Small intestine (tissue), 7 donors: ENCODE measurements around the gene POU2F1. TPM values are rescaled to one million over a fixed set of nuclear protein-coding genes. Genes with fewer than 3 reads are reported as not detected.
"Not testable (repeated sequence)": the region's sequence is repeated elsewhere in the genome, so short reads cannot be mapped to it uniquely, and the experiment has no call there.

Experiments
- DNase-seq, 2 donors: peaks; one replicate each; pipeline versions ENCODE4 v3.0.0 to v3.0.0-alpha.2; 2013
- FAIRE-seq: peaks from 2 replicates; lab custom pipeline; 2012; peaks lifted over from hg19 to GRCh38; lab: Jason Lieb, UNC
- H3K27ac ChIP-seq, 3 donors: one replicate each; pipeline ENCODE4 v1.5.1; 2013; ENCODE audit warnings: low read length in 2 of 3, mild to moderate bottlenecking in 2 of 3, control low read depth in 1 of 3, inconsistent platforms in 1 of 3, low read depth in 1 of 3, moderate library complexity in 1 of 3
- H3K27me3 ChIP-seq, 3 donors: one replicate each; pipeline ENCODE4 v1.6.1; 2013; ENCODE audit warnings: low read length in 3 of 3, inconsistent platforms in 1 of 3; ENCODE audit not compliant: control insufficient read depth in 3 of 3, insufficient read depth in 3 of 3
- H3K36me3 ChIP-seq, 3 donors: one replicate each; pipeline ENCODE4 v1.6.1; 2013; ENCODE audit warnings: low read length in 3 of 3, inconsistent platforms in 1 of 3, low read depth in 1 of 3, mild to moderate bottlenecking in 1 of 3, moderate library complexity in 1 of 3; ENCODE audit not compliant: control insufficient read depth in 3 of 3, insufficient read depth in 2 of 3
- H3K4me1 ChIP-seq, 3 donors: one replicate each; pipeline ENCODE4 v1.6.1; 2013; ENCODE audit warnings: low read length in 2 of 3, inconsistent platforms in 1 of 3, low read depth in 1 of 3, mild to moderate bottlenecking in 1 of 3, moderate library complexity in 1 of 3; ENCODE audit not compliant: control insufficient read depth in 3 of 3, insufficient read depth in 2 of 3
- H3K4me3 ChIP-seq, 3 donors: one replicate each; pipeline ENCODE4 v1.5.1; 2013; ENCODE audit warnings: low read length in 3 of 3, control low read depth in 1 of 3, inconsistent platforms in 1 of 3, low read depth in 1 of 3, mild to moderate bottlenecking in 1 of 3, moderate library complexity in 1 of 3
- H3K9me3 ChIP-seq, 2 donors: one replicate each; pipeline ENCODE4 v1.6.1; 2013; ENCODE audit warnings: low read depth in 1 of 2, low read length in 1 of 2; ENCODE audit not compliant: control insufficient read depth in 2 of 2, insufficient read depth in 1 of 2
- WGBS, 3 donors: extraction: QIAGEN DNeasy Blood & Tissue Kit; methylation state at CpG; one replicate each; pipeline ENCODE4 v1.1.7; 2013; 5-methylcytosine and 5-hydroxymethylcytosine counted together
- polyA plus RNA-seq, 4 donors: library from polyadenylated mRNA; stranded (reverse) in 3 of 4; unstranded in 1 of 4; fragments of 200-250 nt in 3 of 4; fragments of 120-200 nt in 1 of 4; gene quantifications; one replicate each; pipeline versions ENCODE4 v1.2.1 to v1.2.3, GENCODE V29; 2013
- donor health status: healthy with polysubstance abuse.
- donor health status: control.
- donor health status: control.
- donor health status: Bipolar disorder and iron deficiency.
- donor health status: healthy.

The POU2F1 gene
- polyA plus RNA-seq, 4 donors = 0.81 to 8.9 (median 2.3) TPM

GRCh38 chr1:167198518-167199133 lies 22.1 kb upstream of the POU2F1 start:
- DNase-seq = no peak

DNA sequence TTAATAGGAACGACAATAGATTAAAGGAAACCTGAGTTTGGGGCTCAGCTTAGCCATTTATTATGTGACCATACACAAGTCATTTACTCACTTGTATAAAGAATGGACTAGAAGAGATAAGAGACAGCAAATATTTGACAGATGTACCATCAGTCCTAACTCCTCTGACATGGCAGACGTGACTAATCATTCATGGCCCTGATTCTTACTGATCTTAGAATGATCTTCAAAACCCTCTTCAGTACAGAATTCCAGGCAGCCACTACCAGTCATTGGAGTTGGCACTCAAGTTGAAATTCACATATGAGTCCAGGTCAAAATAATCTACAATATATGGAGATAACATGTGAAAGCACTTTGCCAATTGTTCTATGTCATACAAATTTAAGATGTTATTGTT lies 21.0 kb upstream of the POU2F1 start:
- DNase-seq (no peak), FAIRE-seq (no peak)
- WGBS, 3 donors = 54 to 85% (median 68%) methylated on average over 2 of the region's 2 CpGs
- Histone ChIP-seq H3K27me3 (no peaks in the 10 kb centered on the region), H3K9me3 (peaks cover 0 to 6% of the 10 kb centered on the region in 2 donors), H3K4me1 (no peaks in the 10 kb centered on the region), H3K36me3 (no peaks in the 10 kb centered on the region), H3K27ac (no peak overlapping the region), H3K4me3 (no peak overlapping the region)

More at GRCh38 chr1:167198518-167199133, 22.1 kb upstream of the POU2F1 start:
- H3K27ac ChIP-seq = no peak overlapping the region
- H3K9me3 ChIP-seq = peaks cover 0 to 3% of the 10 kb centered on the region in 2 donors
- no peaks in the 10 kb centered on the region for H3K27me3 ChIP-seq
- no peak overlapping the region for H3K4me3 ChIP-seq
- WGBS, 3 donors = 68 to 75% (median 70%) methylated on average over 5 of the region's 5 CpGs
- no peak for FAIRE-seq
- H3K4me1 ChIP-seq = no peaks in the 10 kb centered on the region
- no peaks in the 10 kb centered on the region for H3K36me3 ChIP-seq

- H3K4me1 ChIP-seq = no peaks in the 10 kb centered on the region
- no peaks in the 10 kb centered on the region for H3K36me3 ChIP-seq
- no peak overlapping the region for H3K27ac ChIP-seq
- peaks cover 0 to 6% of the 10 kb centered on the region in 2 donors for H3K9me3 ChIP-seq
- FAIRE-seq = no peak
- DNase-seq = no peak
- H3K27me3 ChIP-seq = no peaks in the 10 kb centered on the region
- H3K4me3 ChIP-seq = no peak overlapping the region
- WGBS, 3 donors = 88 to 93% (median 91%) methylated on average over 3 to 4 of the region's 4 CpGs
Observed at GRCh38 chr1:167200272-167200671, 20.4 kb upstream of the POU2F1 start.

DNA sequence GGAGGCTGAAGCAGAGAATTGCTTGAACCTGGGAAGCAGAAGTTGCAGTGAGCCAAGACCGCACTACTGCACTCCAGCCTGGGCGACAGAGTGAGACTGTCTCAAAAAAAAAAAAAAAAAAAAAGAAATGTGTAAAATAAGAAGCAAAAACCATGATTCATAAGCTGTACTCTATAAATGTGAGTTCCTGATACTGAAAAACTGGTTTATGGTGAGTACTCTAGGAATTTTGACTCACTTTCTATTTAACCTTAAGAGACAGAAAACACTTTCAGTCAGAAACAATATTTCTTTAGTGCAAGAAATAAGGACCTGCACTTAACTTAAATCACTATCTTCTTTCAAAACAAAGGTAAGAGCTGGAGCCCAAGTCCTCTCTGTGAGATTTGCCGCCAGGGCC lies 19.9 kb upstream of the POU2F1 start:
- no peaks in the 10 kb centered on the region for H3K4me1 ChIP-seq
- H3K4me3 ChIP-seq = no peak overlapping the region
- H3K9me3 ChIP-seq = peaks cover 0 to 6% of the 10 kb centered on the region in 2 donors
- FAIRE-seq (no peak), DNase-seq (no peak)
- no peaks in the 10 kb centered on the region for H3K36me3 ChIP-seq
- H3K27me3 ChIP-seq = no peaks in the 10 kb centered on the region
- H3K27ac ChIP-seq = no peak overlapping the region
- WGBS, 3 donors = 91 to 95% (median 94%) methylated on average over 3 of the region's 3 CpGs

DNA sequence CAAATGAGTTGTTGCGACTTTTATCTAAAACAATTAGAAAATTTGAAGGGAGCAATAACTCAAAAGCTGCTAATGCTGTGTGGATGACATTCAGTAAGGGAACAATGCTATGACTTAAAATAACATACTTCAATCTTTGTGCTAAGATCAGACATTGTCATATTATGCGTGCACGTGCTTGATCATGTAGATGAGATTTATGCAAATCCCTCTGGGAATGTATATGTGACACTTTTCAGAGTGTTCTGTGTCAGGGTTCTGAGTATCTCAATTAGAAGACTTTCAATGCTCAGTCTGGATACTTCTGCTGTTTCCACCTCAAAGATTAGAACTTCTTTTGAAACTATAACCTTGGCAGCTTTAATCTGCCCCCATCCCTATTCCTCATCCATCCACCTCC lies 18.6 kb upstream of the POU2F1 start:
- DNase-seq (no peak), FAIRE-seq (no peak)
- Histone ChIP-seq H3K27ac (no peak overlapping the region), H3K4me3 (no peak overlapping the region), H3K4me1 (no peaks in the 10 kb centered on the region), H3K9me3 (peaks cover 0 to 6% of the 10 kb centered on the region in 2 donors), H3K27me3 (no peaks in the 10 kb centered on the region), H3K36me3 (no peaks in the 10 kb centered on the region)
- WGBS, 3 donors = 88 to 93% (median 91%) methylated on average over 3 of the region's 3 CpGs

GRCh38 chr1:167205306-167206050 lies 15.2 kb upstream of the POU2F1 start:
- H3K4me1 ChIP-seq, H3K27ac ChIP-seq, H3K4me3 ChIP-seq, DNase-seq, H3K27me3 ChIP-seq, FAIRE-seq, H3K36me3 ChIP-seq: not testable (repeated sequence)
- 84 to 91% (median 90%) methylated on average over 5 to 6 of the region's 6 CpGs for WGBS, 3 donors
- peaks cover 0 to 23% of the 10 kb centered on the region in 2 donors for H3K9me3 ChIP-seq

GRCh38 chr1:167206166-167206835 lies 14.4 kb upstream of the POU2F1 start:
- FAIRE-seq = no peak
- no peak for DNase-seq
- Histone ChIP-seq H3K9me3 (peaks cover 0 to 23% of the 10 kb centered on the region in 2 donors), H3K27ac (no peak overlapping the region), H3K36me3 (no peaks in the 10 kb centered on the region), H3K27me3 (no peaks in the 10 kb centered on the region), H3K4me1 (no peaks in the 10 kb centered on the region), H3K4me3 (no peak overlapping the region)
- WGBS, 3 donors = 87 to 93% (median 90%) methylated on average over 3 of the region's 3 CpGs

- H3K4me3 ChIP-seq = no peak overlapping the region
- no peak overlapping the region for H3K27ac ChIP-seq
- 38 to 50% (median 42%) methylated on average over 6 of the region's 6 CpGs for WGBS, 3 donors
- no peaks in the 10 kb centered on the region for H3K4me1 ChIP-seq
- no peaks in the 10 kb centered on the region for H3K27me3 ChIP-seq
- H3K36me3 ChIP-seq = no peaks in the 10 kb centered on the region
- DNase-seq = no peak
- peaks cover 0 to 23% of the 10 kb centered on the region in 2 donors for H3K9me3 ChIP-seq
- FAIRE-seq = no peak
Observed at GRCh38 chr1:167207940-167208623, 12.6 kb upstream of the POU2F1 start.
